OCI-LY7 (cell line): Measurements from ENCODE around the gene LRRC1.

Source experiments
- CTCF ChIP-seq: fragments of 200-600 bp; sonication (generic); conservative IDR thresholded peaks from 2 replicates; pipeline ENCODE4 v1.5.1; 2014; ENCODE audit warnings: mild to moderate bottlenecking, antibody characterized with exemption, low read length, moderate library complexity, mixed read lengths
- EZH2phosphoT487 ChIP-seq: fragments of 200-600 bp; sonication (generic); IDR thresholded peaks from 2 replicates; pipeline ENCODE4 v1.6.1; 2018; ENCODE audit warnings: low read depth, borderline replicate concordance, mild to moderate bottlenecking, mixed run types, antibody characterized with exemption, low read length, moderate library complexity, mixed read lengths

- TF ChIP-seq CTCF (no peak), EZH2phosphoT487 (no peak)
Observed at GRCh38 chr6:53868626-53869025, 73.8 kb downstream of the LRRC1 start.
